GM21390 (cell line): Measurements from ENCODE around the gene PCDHB14.

Source experiments
- ATAC-seq: cut with Tn5 transposase; IDR thresholded peaks from one replicate; pipeline ENCODE4 v1.9.1; 2021; ENCODE audit not compliant: unreplicated experiment

The PCDHB14 gene

DNA sequence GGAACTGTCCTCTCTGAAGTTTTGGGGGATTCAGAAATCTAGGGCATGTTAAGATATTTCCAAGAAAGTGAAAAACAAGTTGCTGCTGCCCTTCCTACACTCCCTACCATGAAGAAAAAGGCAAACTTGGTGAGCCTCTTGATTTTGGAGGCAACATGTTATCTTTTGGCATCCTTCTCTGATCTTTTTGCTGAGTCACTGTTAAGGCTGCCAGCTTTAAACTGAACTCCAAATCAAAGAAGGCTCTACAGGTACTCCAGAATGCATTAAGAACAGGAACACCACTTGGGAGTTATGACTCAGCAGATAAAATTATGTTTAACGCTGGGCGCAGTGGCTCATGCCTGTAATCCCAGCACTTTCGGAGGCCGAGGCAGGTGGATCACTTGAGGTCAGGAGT, 46.1 kb downstream of the PCDHB14 start:
- no peak for ATAC-seq

DNA sequence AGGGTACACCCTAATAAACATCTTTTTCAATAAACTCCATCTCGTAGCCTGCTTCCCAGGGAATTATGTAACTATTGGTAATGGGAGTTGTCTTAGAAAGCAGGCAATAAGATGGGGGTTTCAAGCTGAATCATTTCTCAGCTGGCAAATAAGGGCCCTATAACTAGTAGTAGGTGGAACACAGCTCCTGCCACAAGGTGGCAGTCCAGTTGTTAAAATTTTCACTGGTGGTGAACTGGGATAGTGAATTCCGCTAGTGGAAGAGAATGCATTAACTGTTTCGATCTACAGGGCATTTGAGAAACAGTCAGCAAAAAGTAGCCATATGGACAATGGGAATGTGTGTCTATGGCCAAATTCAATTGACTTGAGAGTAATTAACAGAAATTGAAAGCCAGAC, 49.8 kb downstream of the PCDHB14 start:
- ATAC-seq, result no peak
